Thyroid gland (tissue), 4 donors: ENCODE results near the gene MT3.

ENCODE experiments used
- CTCF ChIP-seq, 6 experiments: fragments of 200-600 bp in 3 of 6; fragments of 450-650 bp in 3 of 6; sonication (generic) in 3 of 6; IDR thresholded peaks; one replicate each; pipeline ENCODE4 v1.5.1; 2016 to 2019; ENCODE audit warnings: antibody characterized with exemption in 6 of 6, mild to moderate bottlenecking in 2 of 6, inconsistent platforms in 1 of 6, moderate library complexity in 1 of 6
- POLR2A ChIP-seq, 2 donors: fragments of 450-650 bp; IDR thresholded peaks; one replicate each; pipeline ENCODE4 v1.6.1; 2017; ENCODE audit warnings: antibody characterized with exemption in 2 of 2, mild to moderate bottlenecking in 2 of 2, moderate library complexity in 1 of 2

- TF ChIP-seq CTCF (IDR thresholded peaks at IDR 0.05) (no peak), POLR2A (IDR thresholded peaks at IDR 0.05) (no peak)
These were observed 17.3 kb downstream of the MT3 start for GRCh38 chr16:56606476-56607108.
